Mesenchymal stem cell (in vitro differentiated cells and primary cell): ENCODE measurements around the gene RAP1B.
A peak's percentile ranks its signal among the peaks of the same experiment; 100 is the strongest.

ENCODE experiments used
- DNase-seq: peaks from one replicate; pipeline ENCODE4 v3.0.0-alpha.2; 2013
- H2AFZ ChIP-seq: one replicate; pipeline ENCODE4 v1.6.1; 2013; ENCODE audit warnings: low read depth, mild to moderate bottlenecking, control low read depth, inconsistent platforms, low read length, moderate library complexity
- H2AK5ac ChIP-seq: 2 replicates; pipeline ENCODE4 v1.6.1; 2013; ENCODE audit warnings: low read length, moderate library complexity, mild to moderate bottlenecking, inconsistent platforms; ENCODE audit not compliant: severe bottlenecking
- H2BK120ac ChIP-seq: one replicate; pipeline ENCODE4 v1.6.1; 2013; ENCODE audit warnings: low read depth, mild to moderate bottlenecking, inconsistent platforms, low read length, moderate library complexity
- H2BK12ac ChIP-seq, 2 experiments: one replicate each; pipeline ENCODE4 v1.6.1; 2013; ENCODE audit warnings: inconsistent platforms in 2 of 2, low read length in 2 of 2, mild to moderate bottlenecking in 2 of 2, moderate library complexity in 2 of 2, control low read depth in 1 of 2
- H2BK15ac ChIP-seq: one replicate; pipeline ENCODE4 v1.6.1; 2013; ENCODE audit warnings: mild to moderate bottlenecking, low read depth, inconsistent platforms; ENCODE audit not compliant: poor library complexity, severe bottlenecking
- H2BK5ac ChIP-seq: 2 replicates; pipeline ENCODE4 v1.6.1; 2013; ENCODE audit warnings: low read depth, mild to moderate bottlenecking, low read length, control low read depth, inconsistent platforms; ENCODE audit not compliant: poor library complexity, severe bottlenecking
- H3K14ac ChIP-seq, 2 experiments: one replicate each; pipeline ENCODE4 v1.6.1; 2013; ENCODE audit warnings: inconsistent platforms in 2 of 2, low read length in 2 of 2, control low read depth in 1 of 2, mild to moderate bottlenecking in 1 of 2, moderate library complexity in 1 of 2
- H3K18ac ChIP-seq, 2 experiments: one replicate each; pipeline ENCODE4 v1.6.1; 2013; ENCODE audit warnings: inconsistent platforms in 2 of 2, low read length in 2 of 2, control low read depth in 1 of 2, low read depth in 1 of 2, mild to moderate bottlenecking in 1 of 2
- H3K23ac ChIP-seq, 2 experiments: one replicate each; pipeline ENCODE4 v1.6.1; 2013; ENCODE audit warnings: inconsistent platforms in 2 of 2, low read length in 2 of 2, mild to moderate bottlenecking in 2 of 2, moderate library complexity in 2 of 2, control low read depth in 1 of 2
- H3K27ac ChIP-seq: 2 replicates; pipeline ENCODE4 v1.5.1; 2013; ENCODE audit warnings: mild to moderate bottlenecking, moderate library complexity, low read length, control low read depth, inconsistent platforms; ENCODE audit not compliant: poor library complexity, severe bottlenecking
- H3K27me3 ChIP-seq, 2 experiments: 2 replicates each; pipeline versions ENCODE4 v1.6.1 to v1.7.0; 2013; ENCODE audit warnings: low read length in 2 of 2, mild to moderate bottlenecking in 2 of 2, moderate library complexity in 2 of 2, control low read depth in 1 of 2, inconsistent platforms in 1 of 2; ENCODE audit not compliant: control insufficient read depth in 1 of 2, insufficient read depth in 1 of 2
- H3K36me3 ChIP-seq, 2 experiments: 2 replicates each; pipeline versions ENCODE4 v1.6.1 to v1.7.0; 2013; ENCODE audit warnings: low read length in 2 of 2, control low read depth in 1 of 2, inconsistent platforms in 1 of 2, low read depth in 1 of 2, mild to moderate bottlenecking in 1 of 2; ENCODE audit not compliant: insufficient read depth in 2 of 2, control insufficient read depth in 1 of 2
- H3K4ac ChIP-seq, 2 experiments: one replicate each; pipeline ENCODE4 v1.6.1; 2013; ENCODE audit warnings: inconsistent platforms in 2 of 2, low read length in 2 of 2, mild to moderate bottlenecking in 2 of 2, moderate library complexity in 2 of 2, control low read depth in 1 of 2, low read depth in 1 of 2
- H3K4me1 ChIP-seq: 2 replicates; pipeline ENCODE4 v1.6.1; 2013; ENCODE audit warnings: low read depth, low read length, control low read depth; ENCODE audit not compliant: control insufficient read depth, insufficient read depth
- H3K4me2 ChIP-seq: 2 replicates; pipeline ENCODE4 v1.6.1; 2013; ENCODE audit warnings: low read length, mild to moderate bottlenecking, inconsistent platforms; ENCODE audit not compliant: poor library complexity, severe bottlenecking
- H3K4me3 ChIP-seq, 2 experiments: 2 replicates each; pipeline versions ENCODE4 v1.5.1 to v1.7.0; 2013; ENCODE audit warnings: low read length in 2 of 2, mild to moderate bottlenecking in 2 of 2, control low read depth in 1 of 2, low read depth in 1 of 2; ENCODE audit not compliant: insufficient read depth in 1 of 2
- H3K79me1 ChIP-seq: replicated peaks from 2 replicates; pipeline ENCODE4 v1.6.1; 2013; ENCODE audit warnings: mild to moderate bottlenecking, control low read depth, low read length, inconsistent platforms; ENCODE audit not compliant: poor library complexity, severe bottlenecking
- H3K9ac ChIP-seq: 2 replicates; pipeline ENCODE4 v1.7.0; 2013; ENCODE audit warnings: mild to moderate bottlenecking, low read length, moderate library complexity
- H3K9me3 ChIP-seq: 2 replicates; pipeline ENCODE4 v1.7.0; 2013; ENCODE audit warnings: mild to moderate bottlenecking, low read length; ENCODE audit not compliant: control insufficient read depth
- H4K8ac ChIP-seq: one replicate; pipeline ENCODE4 v1.6.1; 2013; ENCODE audit warnings: inconsistent platforms, mild to moderate bottlenecking, low read length, moderate library complexity
- H4K91ac ChIP-seq: one replicate; pipeline ENCODE4 v1.6.1; 2013; ENCODE audit warnings: mild to moderate bottlenecking, low read length, inconsistent platforms
- WGBS: methylation state at CpG from one replicate; pipeline ENCODE4 v1.1.7; 2013; ENCODE audit warnings: mixed read lengths; 5-methylcytosine and 5-hydroxymethylcytosine counted together

The RAP1B gene

DNA sequence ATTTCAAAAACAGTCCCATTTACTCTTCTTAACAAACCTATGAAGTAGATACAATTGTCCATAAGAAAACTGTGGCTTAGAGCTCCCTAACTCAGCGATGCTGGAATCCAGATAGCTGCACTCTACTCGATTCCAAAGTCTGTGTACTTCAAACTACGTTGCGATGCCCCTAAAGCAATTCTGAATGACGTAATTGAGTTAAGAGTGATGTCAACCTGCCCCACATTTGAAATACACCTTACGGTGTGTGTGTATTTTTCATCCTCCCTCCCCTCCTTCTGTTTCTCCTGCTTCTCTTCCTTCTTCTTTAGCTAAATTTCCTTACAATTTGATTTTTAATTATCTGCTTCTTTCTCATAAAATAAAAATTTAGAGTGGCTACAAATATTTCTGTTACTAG is 31.9 kb upstream of the RAP1B start:
- no peak for DNase-seq
- Histone ChIP-seq H3K4ac (no peak overlapping the region), H3K14ac (no peak overlapping the region), H2BK15ac (no peak overlapping the region), H4K8ac (no peak overlapping the region), H4K91ac (no peak overlapping the region), H2BK5ac (no peak overlapping the region), H3K23ac (no peak overlapping the region), H3K36me3 (no peaks in the 10 kb centered on the region), H2AK5ac (no peak overlapping the region), H2AFZ (no peak overlapping the region), H3K4me1 (no peaks in the 10 kb centered on the region), H2BK120ac (no peak overlapping the region), H3K9me3 (no peaks in the 10 kb centered on the region), H3K27ac (no peak overlapping the region), H3K9ac (no peak overlapping the region), H2BK12ac (no peak overlapping the region), H3K27me3 (no peaks in the 10 kb centered on the region), H3K18ac (no peak overlapping the region), H3K4me3 (no peak overlapping the region), H3K4me2 (no peak overlapping the region), H3K79me1 (no peaks in the 10 kb centered on the region)
- 97% methylated on average over 6 of the region's 6 CpGs for WGBS

DNA sequence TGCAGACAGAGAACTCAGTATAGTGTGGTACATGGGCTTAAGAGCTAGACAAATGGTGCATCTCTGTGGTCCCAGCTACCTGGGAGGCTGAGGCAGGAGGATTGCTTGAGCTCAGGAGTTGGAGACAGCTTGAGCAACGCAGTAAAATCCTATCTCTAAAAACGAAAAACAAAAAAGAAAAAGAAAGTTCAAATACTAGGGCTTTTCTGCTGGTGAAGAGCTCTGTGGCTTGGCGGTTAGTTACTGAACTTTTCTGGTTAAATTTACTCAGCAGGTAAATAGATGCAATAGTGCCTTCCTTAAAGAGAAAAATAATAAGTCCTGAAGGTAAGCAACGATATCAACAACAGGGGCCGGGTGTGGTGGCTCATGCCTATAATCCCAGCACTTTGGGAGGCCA is 31.4 kb upstream of the RAP1B start:
- no peak for DNase-seq
- no peaks in the 10 kb centered on the region for H3K9me3 ChIP-seq
- no peak overlapping the region for H3K23ac ChIP-seq
- no peak overlapping the region for H2BK12ac ChIP-seq
- H2BK120ac ChIP-seq: no peak overlapping the region
- no peaks in the 10 kb centered on the region for H3K27me3 ChIP-seq
- H3K4me1 ChIP-seq: no peaks in the 10 kb centered on the region
- no peak overlapping the region for H3K18ac ChIP-seq
- H3K79me1 ChIP-seq: no peaks in the 10 kb centered on the region
- H3K27ac ChIP-seq: no peak overlapping the region
- WGBS: 96% methylated on average over 4 of the region's 5 CpGs
- no peak overlapping the region for H2AK5ac ChIP-seq
- no peaks in the 10 kb centered on the region for H3K36me3 ChIP-seq
- no peak overlapping the region for H4K8ac ChIP-seq
- H2AFZ ChIP-seq: no peak overlapping the region
- H2BK15ac ChIP-seq: no peak overlapping the region
- no peak overlapping the region for H4K91ac ChIP-seq
- no peak overlapping the region for H2BK5ac ChIP-seq
- H3K9ac ChIP-seq: no peak overlapping the region
- no peak overlapping the region for H3K4ac ChIP-seq
- H3K4me3 ChIP-seq: no peak overlapping the region
- H3K14ac ChIP-seq: no peak overlapping the region
- H3K4me2 ChIP-seq: no peak overlapping the region

GRCh38 chr12:68580911-68581310 is 29.8 kb upstream of the RAP1B start:
- no CpG with 5 or more reads among the region's 1 CpG for WGBS
- peak; percentile 31 for DNase-seq

GRCh38 chr12:68581926-68582325 is 28.8 kb upstream of the RAP1B start:
- Histone ChIP-seq H3K36me3 (no peaks in the 10 kb centered on the region), H3K9me3 (no peaks in the 10 kb centered on the region), H3K9ac (no peak overlapping the region), H3K4me2 (no peak overlapping the region), H3K14ac (no peak overlapping the region), H2BK120ac (no peak overlapping the region), H3K79me1 (no peaks in the 10 kb centered on the region), H3K4me3 (no peak overlapping the region), H3K27me3 (no peaks in the 10 kb centered on the region), H3K4me1 (no peaks in the 10 kb centered on the region), H4K91ac (no peak overlapping the region), H3K4ac (no peak overlapping the region), H2BK5ac (no peak overlapping the region), H3K27ac (no peak overlapping the region), H2BK12ac (no peak overlapping the region), H3K23ac (no peak overlapping the region), H2AK5ac (no peak overlapping the region), H3K18ac (no peak overlapping the region), H2BK15ac (no peak overlapping the region), H4K8ac (no peak overlapping the region), H2AFZ (no peak overlapping the region)
- no peak for DNase-seq
- 95% methylated on average over 3 of the region's 4 CpGs for WGBS

More at GRCh38 chr12:68580911-68581310, 29.8 kb upstream of the RAP1B start:
- Histone ChIP-seq H3K9me3 (no peaks in the 10 kb centered on the region), H3K79me1 (no peaks in the 10 kb centered on the region), H3K4ac (no peak overlapping the region), H3K4me3 (no peak overlapping the region), H2AFZ (no peak overlapping the region), H3K9ac (no peak overlapping the region), H3K36me3 (no peaks in the 10 kb centered on the region), H3K23ac (no peak overlapping the region), H2AK5ac (no peak overlapping the region), H2BK5ac (no peak overlapping the region), H3K4me2 (no peak overlapping the region), H2BK12ac (no peak overlapping the region), H3K4me1 (no peaks in the 10 kb centered on the region), H3K18ac (no peak overlapping the region), H4K91ac (no peak overlapping the region), H4K8ac (no peak overlapping the region), H2BK120ac (no peak overlapping the region), H3K27me3 (no peaks in the 10 kb centered on the region), H3K14ac (no peak overlapping the region), H3K27ac (no peak overlapping the region), H2BK15ac (no peak overlapping the region)
